Neuronal stem cell (in vitro differentiated cells): ENCODE results near the gene IQCM.

Experiments
- DNase-seq: peaks from one replicate; pipeline ENCODE4 v3.0.0-alpha.2; 2013; ENCODE audit warnings: low spot score
- H2AFZ ChIP-seq: one replicate; pipeline ENCODE4 v1.6.1; 2013; ENCODE audit warnings: mild to moderate bottlenecking, low read length, inconsistent platforms
- H2AK5ac ChIP-seq: 2 replicates; pipeline ENCODE4 v1.6.1; 2013; ENCODE audit warnings: low read depth, mild to moderate bottlenecking, inconsistent platforms, low read length, moderate library complexity, mixed read lengths
- H2BK120ac ChIP-seq: 2 replicates; pipeline ENCODE4 v1.6.1; 2013; ENCODE audit warnings: low read depth, mild to moderate bottlenecking, inconsistent platforms, low read length, moderate library complexity, mixed read lengths
- H2BK12ac ChIP-seq: one replicate; pipeline ENCODE4 v1.6.1; 2013; ENCODE audit warnings: low read length, inconsistent platforms
- H2BK15ac ChIP-seq: 2 replicates; pipeline ENCODE4 v1.6.1; 2013; ENCODE audit warnings: mild to moderate bottlenecking, low read length, inconsistent platforms, mixed read lengths
- H2BK5ac ChIP-seq: one replicate; pipeline ENCODE4 v1.6.1; 2013; ENCODE audit warnings: inconsistent platforms, mild to moderate bottlenecking, low read length, moderate library complexity
- H3K14ac ChIP-seq: one replicate; pipeline ENCODE4 v1.6.1; 2013; ENCODE audit warnings: low read length, inconsistent platforms
- H3K18ac ChIP-seq: 2 replicates; pipeline ENCODE4 v1.6.1; 2013; ENCODE audit warnings: low read length, inconsistent platforms
- H3K23ac ChIP-seq: 2 replicates; pipeline ENCODE4 v1.6.1; 2013; ENCODE audit warnings: low read depth, mild to moderate bottlenecking, mixed read lengths, low read length, inconsistent platforms; ENCODE audit not compliant: poor library complexity
- H3K27ac ChIP-seq: replicated peaks from 3 replicates; pipeline ENCODE4 v1.5.1; 2013; ENCODE audit warnings: low read length, inconsistent platforms
- H3K27me3 ChIP-seq, 3 experiments: 2 replicates each; pipeline ENCODE4 v1.6.1; 2013; ENCODE audit warnings: low read length in 3 of 3, mild to moderate bottlenecking in 2 of 3, inconsistent platforms in 1 of 3, low read depth in 1 of 3, mixed read lengths in 1 of 3, moderate library complexity in 1 of 3; ENCODE audit not compliant: control insufficient read depth in 3 of 3, insufficient read depth in 3 of 3
- H3K36me3 ChIP-seq, 2 donors: replicated peaks in 1 of 2; 2 replicates each; pipeline ENCODE4 v1.6.1; 2013; ENCODE audit warnings: low read length in 2 of 2; ENCODE audit not compliant: control insufficient read depth in 2 of 2, insufficient read depth in 2 of 2
- H3K4ac ChIP-seq: 2 replicates; pipeline ENCODE4 v1.6.1; 2013; ENCODE audit warnings: inconsistent platforms, mild to moderate bottlenecking, low read length, moderate library complexity
- H3K4me1 ChIP-seq, 2 donors: 1 replicate in 1 of 2; 2 replicates in 1 of 2; pipeline ENCODE4 v1.6.1; 2013; ENCODE audit warnings: low read length in 2 of 2, low read depth in 1 of 2; ENCODE audit not compliant: control insufficient read depth in 2 of 2, insufficient read depth in 1 of 2
- H3K4me2 ChIP-seq: one replicate; pipeline ENCODE4 v1.6.1; 2013; ENCODE audit warnings: mild to moderate bottlenecking, low read length, inconsistent platforms; ENCODE audit not compliant: insufficient read depth, poor library complexity, severe bottlenecking
- H3K4me3 ChIP-seq, 2 donors: 2 replicates each; pipeline ENCODE4 v1.5.1; 2013; ENCODE audit warnings: low read length in 2 of 2, mild to moderate bottlenecking in 2 of 2, inconsistent platforms in 1 of 2, moderate library complexity in 1 of 2
- H3K79me1 ChIP-seq: one replicate; pipeline ENCODE4 v1.6.1; 2013; ENCODE audit warnings: low read depth, mild to moderate bottlenecking, inconsistent platforms, low read length, moderate library complexity
- H3K9ac ChIP-seq: one replicate; pipeline ENCODE4 v1.6.1; 2013; ENCODE audit warnings: mild to moderate bottlenecking, low read depth, low read length, inconsistent platforms; ENCODE audit not compliant: poor library complexity
- H3K9me3 ChIP-seq, 2 donors: replicated peaks in 1 of 2; 2 replicates each; pipeline versions ENCODE3 to v1.6.1; 2013; ENCODE audit warnings: low read length in 2 of 2, mild to moderate bottlenecking in 2 of 2, inconsistent platforms in 1 of 2, low read depth in 1 of 2, mixed read lengths in 1 of 2, moderate library complexity in 1 of 2; ENCODE audit not compliant: control insufficient read depth in 2 of 2, insufficient read depth in 1 of 2
- H4K8ac ChIP-seq: one replicate; pipeline ENCODE4 v1.6.1; 2013; ENCODE audit warnings: low read depth, mild to moderate bottlenecking, inconsistent platforms, low read length, moderate library complexity
- H4K91ac ChIP-seq: one replicate; pipeline ENCODE4 v1.6.1; 2013; ENCODE audit warnings: low read length, low read depth, mild to moderate bottlenecking, inconsistent platforms; ENCODE audit not compliant: poor library complexity
- WGBS, 2 donors: extraction: QIAGEN DNeasy Blood & Tissue Kit; methylation state at CpG; one replicate each; pipeline ENCODE4 v1.1.7; 2013; ENCODE audit warnings: missing lambda C conversion rate in 2 of 2, mixed read lengths in 1 of 2; ENCODE audit not compliant: insufficient read length in 2 of 2, insufficient replicate concordance in 1 of 2; ENCODE audit errors: extremely low coverage in 2 of 2; 5-methylcytosine and 5-hydroxymethylcytosine counted together

IQCM gene

DNA sequence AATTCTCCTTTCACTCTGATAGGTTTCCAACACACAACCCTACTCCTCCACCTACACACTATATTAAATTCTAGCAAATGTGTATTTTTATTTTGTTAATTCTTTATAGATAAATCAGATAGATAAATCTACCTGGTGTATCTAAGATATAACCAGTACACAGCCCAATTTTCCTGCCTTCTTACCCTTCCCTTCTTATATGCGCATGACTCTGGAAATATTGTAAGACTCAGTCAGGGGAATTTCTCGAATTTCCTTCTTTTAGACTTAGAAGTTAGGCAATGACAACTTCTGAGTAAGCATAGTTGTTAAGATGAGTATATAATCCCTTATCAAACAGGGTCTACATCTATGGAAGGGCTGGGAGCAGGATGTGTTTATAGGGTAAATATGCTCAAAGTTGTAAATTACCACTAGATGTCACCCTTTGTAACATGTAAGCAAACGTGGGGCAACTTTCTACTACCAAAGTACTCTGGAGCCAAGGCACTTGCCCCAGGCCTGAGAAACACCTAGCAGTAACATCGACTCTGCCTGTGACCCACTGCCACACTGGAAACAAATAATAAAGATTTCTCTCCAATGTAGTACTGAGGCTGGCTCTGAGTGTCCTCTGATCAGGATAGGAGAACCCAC is 444.7 kb downstream of the IQCM start:
- H3K79me1 ChIP-seq = no peaks in the 10 kb centered on the region
- H3K4me3 ChIP-seq = no peak overlapping the region
- no peak overlapping the region for H2BK12ac ChIP-seq
- no peaks in the 10 kb centered on the region for H3K4me1 ChIP-seq
- H3K27ac ChIP-seq = no peak overlapping the region
- H3K9ac ChIP-seq = no peak overlapping the region
- H2BK120ac ChIP-seq = no peak overlapping the region
- H3K4me2 ChIP-seq = no peak overlapping the region
- no peak overlapping the region for H4K8ac ChIP-seq
- DNase-seq = peak; percentile 3
- no peak overlapping the region for H4K91ac ChIP-seq
- no peaks in the 10 kb centered on the region for H3K9me3 ChIP-seq
- H2AK5ac ChIP-seq = no peak overlapping the region
- no CpG with 5 or more reads among the region's 4 CpGs for WGBS, 2 donors
- no peak overlapping the region for H2BK15ac ChIP-seq
- no peak overlapping the region for H3K4ac ChIP-seq
- no peak overlapping the region for H3K18ac ChIP-seq
- no peak overlapping the region for H3K23ac ChIP-seq
- H3K14ac ChIP-seq = no peak overlapping the region
- no peaks in the 10 kb centered on the region for H3K27me3 ChIP-seq
- no peak overlapping the region for H2BK5ac ChIP-seq
- no peaks in the 10 kb centered on the region for H3K36me3 ChIP-seq
- no peak overlapping the region for H2AFZ ChIP-seq

GRCh38 chr4:149370002-149370401 is 445.6 kb downstream of the IQCM start:
- no peak for DNase-seq
- H3K4ac ChIP-seq = no peak overlapping the region
- no peak overlapping the region for H4K91ac ChIP-seq
- H3K4me1 ChIP-seq = no peaks in the 10 kb centered on the region
- H2BK15ac ChIP-seq = no peak overlapping the region
- no peaks in the 10 kb centered on the region for H3K79me1 ChIP-seq
- no CpG with 5 or more reads among the region's 3 CpGs for WGBS, 2 donors
- no peak overlapping the region for H3K14ac ChIP-seq
- H2AFZ ChIP-seq = no peak overlapping the region
- no peak overlapping the region for H3K4me2 ChIP-seq
- no peak overlapping the region for H2BK5ac ChIP-seq
- no peak overlapping the region for H2AK5ac ChIP-seq
- no peak overlapping the region for H3K4me3 ChIP-seq
- no peak overlapping the region for H3K9ac ChIP-seq
- H3K18ac ChIP-seq = no peak overlapping the region
- no peak overlapping the region for H2BK12ac ChIP-seq
- H3K27ac ChIP-seq = no peak overlapping the region
- no peaks in the 10 kb centered on the region for H3K9me3 ChIP-seq
- no peaks in the 10 kb centered on the region for H3K36me3 ChIP-seq
- no peak overlapping the region for H3K23ac ChIP-seq
- no peaks in the 10 kb centered on the region for H3K27me3 ChIP-seq
- H4K8ac ChIP-seq = no peak overlapping the region
- H2BK120ac ChIP-seq = no peak overlapping the region

GRCh38 chr4:149353241-149353640 is 462.4 kb downstream of the IQCM start:
- Histone ChIP-seq H3K4me1 (no peaks in the 10 kb centered on the region), H2BK5ac (no peak overlapping the region), H2AK5ac (no peak overlapping the region), H3K18ac (no peak overlapping the region), H3K27ac (no peak overlapping the region), H3K36me3 (no peaks in the 10 kb centered on the region), H2BK12ac (no peak overlapping the region), H3K9me3 (no peaks in the 10 kb centered on the region), H4K91ac (no peak overlapping the region), H3K79me1 (no peaks in the 10 kb centered on the region), H3K9ac (no peak overlapping the region), H2AFZ (no peak overlapping the region), H4K8ac (no peak overlapping the region), H3K4me3 (no peak overlapping the region), H2BK120ac (no peak overlapping the region), H3K23ac (no peak overlapping the region), H2BK15ac (no peak overlapping the region), H3K4me2 (no peak overlapping the region), H3K14ac (no peak overlapping the region), H3K4ac (no peak overlapping the region), H3K27me3 (no peaks in the 10 kb centered on the region)
- whole genome bisulfite sequencing, 2 donors = no CpG with 5 or more reads among the region's 3 CpGs
- no peak for DNase-seq

DNA sequence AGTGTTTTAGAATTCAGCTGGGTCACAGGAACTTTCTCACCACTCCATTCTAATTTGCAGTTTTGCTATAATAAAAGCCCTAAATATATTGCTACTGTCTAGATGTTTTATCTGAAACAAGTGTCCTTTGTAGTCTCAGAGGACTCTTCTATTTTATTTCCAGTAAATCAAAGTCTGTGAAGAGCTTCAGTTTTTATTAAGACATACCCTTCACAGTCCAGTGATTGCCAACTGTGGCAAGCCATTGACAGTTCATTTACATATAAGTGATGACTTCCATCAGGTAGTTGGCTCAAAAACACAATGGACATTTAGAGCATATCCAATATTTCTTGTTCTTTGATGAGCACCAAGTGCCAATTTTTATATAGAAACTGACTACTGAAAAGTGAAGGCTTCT is 466.1 kb downstream of the IQCM start:
- Histone ChIP-seq H3K4me2 (no peak overlapping the region), H4K8ac (no peak overlapping the region), H3K4me3 (no peak overlapping the region), H2BK120ac (no peak overlapping the region), H2AK5ac (no peak overlapping the region), H3K27ac (no peak overlapping the region), H3K14ac (no peak overlapping the region), H3K36me3 (no peaks in the 10 kb centered on the region), H3K4ac (no peak overlapping the region), H3K9ac (no peak overlapping the region), H3K27me3 (no peaks in the 10 kb centered on the region), H2BK15ac (no peak overlapping the region), H3K4me1 (no peaks in the 10 kb centered on the region), H2BK12ac (no peak overlapping the region), H3K9me3 (no peaks in the 10 kb centered on the region), H3K23ac (no peak overlapping the region), H3K79me1 (no peaks in the 10 kb centered on the region), H2AFZ (no peak overlapping the region), H4K91ac (no peak overlapping the region), H2BK5ac (no peak overlapping the region), H3K18ac (no peak overlapping the region)
- DNase-seq = no peak
